Jurkat, Clone E6-1 (cell line): ENCODE measurements around the gene FAM181B.
"Not testable (repeated sequence)": the region's sequence is repeated elsewhere in the genome, so short reads cannot be mapped to it uniquely, and the experiment has no call there.

Source experiments
- DNase-seq: peaks from one replicate; pipeline ENCODE4 v3.0.0-alpha.2; 2011; ENCODE audit warnings: low read depth, low spot score
- H3K4me3 ChIP-seq: 2 replicates; pipeline ENCODE4 v1.5.1; 2011; ENCODE audit warnings: mild to moderate bottlenecking, low read length, control low read depth, moderate library complexity

The FAM181B gene

DNA sequence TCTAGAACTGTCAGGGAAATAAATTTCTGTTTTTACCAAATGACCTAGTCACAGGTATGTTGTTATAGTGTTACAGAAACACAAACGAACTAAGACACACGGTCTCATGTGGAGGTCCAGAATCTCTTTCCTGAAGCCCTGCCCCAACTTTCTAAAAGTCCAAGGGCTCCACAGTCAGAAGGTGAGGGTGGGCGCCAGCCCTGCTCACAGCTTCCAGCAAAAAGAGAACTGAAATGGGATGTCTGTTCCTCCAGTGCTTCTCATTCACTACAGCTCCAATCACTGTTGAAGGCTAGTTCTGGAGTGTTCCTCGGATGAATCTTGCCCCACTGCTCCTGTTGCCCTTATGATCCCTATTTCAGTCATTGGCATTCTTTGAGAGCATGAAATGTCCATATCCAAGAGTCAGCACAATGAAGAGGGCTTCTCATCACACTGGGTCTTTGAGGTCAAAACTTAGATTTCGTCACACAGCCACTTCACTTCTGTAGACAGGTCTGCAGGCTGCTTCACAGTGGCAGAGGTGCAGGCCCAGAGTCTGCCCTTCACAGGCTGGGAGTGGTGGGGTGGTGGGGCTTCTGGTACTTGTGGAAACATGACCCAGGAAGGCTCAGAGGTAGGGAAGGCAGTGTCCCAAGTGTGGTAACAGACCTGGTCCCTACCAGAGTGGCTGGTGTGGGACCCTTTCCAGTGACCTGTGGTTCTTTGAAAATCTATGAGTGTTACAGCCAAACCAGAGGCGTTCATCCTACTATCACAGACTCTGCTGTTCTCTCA is 34.9 kb downstream of the FAM181B start:
- H3K4me3 ChIP-seq = no peak overlapping the region
- DNase-seq = no peak

DNA sequence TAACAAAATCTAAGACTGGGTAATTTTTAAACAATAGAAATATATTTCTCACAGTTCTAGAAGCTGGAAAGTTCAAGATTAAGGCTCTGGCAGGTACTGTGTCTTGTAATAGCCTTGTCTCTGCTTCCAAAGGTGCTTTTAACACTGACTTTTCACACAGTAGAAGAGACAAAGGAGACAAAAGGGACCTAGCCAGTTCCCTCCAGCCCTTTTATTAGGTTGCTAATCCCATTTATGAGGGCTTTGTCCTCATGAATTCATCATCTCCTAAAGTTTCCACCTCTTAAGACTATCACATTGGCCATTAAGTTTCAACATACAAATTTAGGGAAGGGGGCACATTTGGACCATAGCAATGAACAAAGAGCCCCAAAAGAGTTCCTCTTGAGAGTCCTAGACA is 40.7 kb downstream of the FAM181B start:
- no peak overlapping the region for H3K4me3 ChIP-seq
- DNase-seq = no peak

GRCh38 chr11:82689347-82689746 is 44.3 kb downstream of the FAM181B start:
- not testable (repeated sequence) for DNase-seq
- H3K4me3 ChIP-seq = peak overlapping the region; percentile 46

DNA sequence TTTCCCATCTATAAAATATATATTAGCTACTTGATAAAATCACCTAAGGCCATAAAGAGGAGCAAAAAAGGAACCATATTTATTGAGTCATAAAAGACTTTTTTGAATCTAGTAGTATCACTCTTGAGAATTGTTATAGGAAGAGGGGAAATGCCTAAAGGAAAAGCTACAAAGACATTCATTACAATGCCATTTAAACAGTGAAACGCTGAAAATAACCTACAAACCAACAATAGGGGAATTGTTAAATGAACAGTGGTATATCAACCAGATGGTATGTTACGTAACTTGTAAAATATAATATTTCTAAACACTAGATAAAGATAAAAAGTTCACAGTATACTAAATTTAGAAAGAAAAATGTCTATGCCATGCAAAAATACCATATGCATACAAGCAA is 47.5 kb downstream of the FAM181B start:
- H3K4me3 ChIP-seq = no peak overlapping the region
- DNase-seq = no peak

DNA sequence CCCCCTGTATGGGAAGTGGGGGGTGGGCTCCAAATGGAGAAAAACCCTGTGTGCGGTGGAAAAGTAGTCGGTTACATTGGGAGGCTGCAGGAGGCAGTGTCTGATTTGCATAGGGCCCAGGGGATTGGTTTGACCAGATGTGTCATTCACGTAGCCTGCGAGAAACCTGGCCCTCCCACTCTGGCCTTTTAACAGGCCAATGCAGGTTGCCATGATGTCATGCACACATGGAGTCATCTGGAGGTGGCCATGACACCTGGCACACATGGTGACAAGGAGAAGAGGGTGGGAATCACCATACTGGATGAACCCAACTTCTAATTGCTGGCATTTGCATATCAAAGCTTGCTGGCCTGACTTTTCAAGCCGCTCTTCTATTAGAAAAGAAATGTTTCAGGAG is 50.6 kb downstream of the FAM181B start:
- H3K4me3 ChIP-seq = no peak overlapping the region
- no peak for DNase-seq

DNA sequence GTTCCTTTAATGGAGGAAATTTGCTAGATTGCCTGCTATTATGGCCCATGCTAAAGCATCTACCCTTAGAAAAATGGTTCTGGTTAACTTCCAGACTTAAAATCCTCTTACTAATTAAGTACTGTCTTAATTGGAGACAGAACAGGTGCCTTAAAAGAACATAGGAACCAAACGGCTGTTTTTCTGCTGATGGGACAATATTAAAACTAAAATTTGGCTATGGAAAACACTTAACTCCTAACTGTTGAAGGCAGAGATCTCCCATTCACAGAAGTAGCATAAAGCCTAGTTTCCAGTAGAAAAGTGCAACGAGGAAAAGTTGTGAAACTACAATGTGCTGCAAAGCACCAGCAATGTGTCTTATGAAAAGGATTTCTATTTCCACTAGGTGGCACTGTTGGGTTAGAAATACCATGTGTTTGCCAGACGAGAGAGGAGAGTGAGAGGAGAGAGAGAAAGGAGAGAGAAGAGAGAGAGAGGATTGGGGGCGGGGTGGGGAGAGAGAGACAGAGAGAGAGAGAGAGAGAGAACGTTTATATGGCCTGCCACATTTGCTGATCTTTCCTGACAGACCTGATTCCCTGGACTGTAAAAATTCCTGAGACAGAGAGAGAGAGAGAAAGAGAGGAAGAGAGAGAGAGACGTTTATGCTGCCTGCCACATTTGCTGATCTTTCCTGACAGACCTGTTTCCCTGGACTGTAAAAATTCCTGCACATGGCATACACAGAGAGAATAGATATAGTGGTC is 51.5 kb downstream of the FAM181B start:
- H3K4me3 ChIP-seq = no peak overlapping the region
- DNase-seq = peak; percentile 77

- peak; percentile 20 for DNase-seq
- H3K4me3 ChIP-seq = no peak overlapping the region
Observed at GRCh38 chr11:82680252-82680651, 53.4 kb downstream of the FAM181B start.
